ENCODE data around the gene PKP2. TPM values are rescaled to one million over a fixed set of nuclear protein-coding genes. Genes with fewer than 3 reads are reported as not detected.

The PKP2 gene
- total and polyA plus RNA-seq, 2 of the 8 experiments (the other 6 are each of a cell fraction or from before 2014, with no cell fraction given) = 9.6 to 44.8 TPM

DNA sequence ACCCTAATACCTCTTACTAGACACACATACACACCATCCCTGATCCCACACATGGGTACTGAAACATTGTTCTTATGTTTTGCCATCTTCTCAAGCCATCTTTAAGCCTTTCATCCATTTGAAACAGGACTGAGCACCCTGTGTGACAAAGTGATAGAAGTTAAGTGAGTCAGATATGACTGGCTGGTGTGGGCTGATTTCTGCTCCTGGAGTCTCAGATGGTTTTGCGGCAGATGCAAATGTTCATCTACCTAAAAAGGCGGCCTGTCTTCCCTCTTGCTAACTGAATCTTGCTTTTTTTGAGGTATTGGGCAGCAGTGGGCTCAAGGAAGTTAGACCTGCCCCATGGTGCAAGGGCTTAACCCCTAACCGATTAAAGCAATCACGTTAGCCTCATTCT is 30.4 kb upstream of the PKP2 start:
- no peak overlapping the region for H4K91ac ChIP-seq (replicated peaks; ENCODE audit: insufficient read length, low read length)
- no peak overlapping the region for H2BK5ac ChIP-seq (ENCODE audit: low read depth, low read length)
- H2BK20ac ChIP-seq (ENCODE audit: low read length) = no peak overlapping the region
- FAIRE-seq (no peak), DNase-seq (ENCODE audit: low read depth in 1 of 2, low spot score in 2 of 2) (no peak)
- no peaks in the 10 kb centered on the region for H3K27me3 ChIP-seq (replicated peaks in 1 of 4; ENCODE audit: control insufficient read depth in 3 of 4, extremely low read depth in 1 of 4, insufficient read depth in 3 of 4, low read length in 3 of 4)
- H3K23ac ChIP-seq (ENCODE audit: insufficient read length) = no peak overlapping the region
- H3K79me2 ChIP-seq (ENCODE audit: control insufficient read depth in 1 of 2, insufficient read depth in 2 of 2, low read length in 2 of 2) = no peaks in the 10 kb centered on the region
- H3K4me2 ChIP-seq (ENCODE audit: insufficient read depth in 1 of 2, low read depth in 2 of 2, low read length in 2 of 2) = no peak overlapping the region
- H3K23me2 ChIP-seq (ENCODE audit: low read depth, low read length) = no peaks in the 10 kb centered on the region
- H4K8ac ChIP-seq (ENCODE audit: extremely low read depth, insufficient read depth, low read length) = no peak overlapping the region
- POLR2A ChIA-PET (ENCODE audit: partially characterized antibody) = interaction anchor here (1.0 kb wide), 1 partner anchor 171 kb away, joined by 4 read pairs; the partner anchor contains the start of gene YARS2
- H3K18ac ChIP-seq (ENCODE audit: extremely low read depth, low read length) = no peak overlapping the region
- no peak overlapping the region for H3K9ac ChIP-seq (replicated peaks in 1 of 4; ENCODE audit: extremely low read depth in 1 of 4, low read depth in 3 of 4, low read length in 3 of 4)
- no peak overlapping the region for H2AFZ ChIP-seq (ENCODE audit: low read length)
- TF ChIP-seq TAF7 (optimal IDR thresholded peaks at IDR 0.05; ENCODE audit: borderline replicate concordance, low read depth, low read length) = no peak
- TF ChIP-seq CREB1 (IDR thresholded peaks at IDR 0.05) = no peak
- no peak for TF ChIP-seq SRF (IDR thresholded peaks at IDR 0.05; ENCODE audit: low read depth, low read length)
- no peak for TF ChIP-seq BACH1 (IDR thresholded peaks at IDR 0.05; ENCODE audit: low read length)
- no peak for TF ChIP-seq CEBPB (IDR thresholded peaks at IDR 0.05; ENCODE audit: low read depth, low read length)
- TF ChIP-seq SUZ12 (IDR thresholded peaks at IDR 0.05; ENCODE audit: low read length) = no peak
- no peak for TF ChIP-seq JUN (IDR thresholded peaks at IDR 0.05; ENCODE audit: low read depth, low read length)
- TF ChIP-seq, protein P1, sequence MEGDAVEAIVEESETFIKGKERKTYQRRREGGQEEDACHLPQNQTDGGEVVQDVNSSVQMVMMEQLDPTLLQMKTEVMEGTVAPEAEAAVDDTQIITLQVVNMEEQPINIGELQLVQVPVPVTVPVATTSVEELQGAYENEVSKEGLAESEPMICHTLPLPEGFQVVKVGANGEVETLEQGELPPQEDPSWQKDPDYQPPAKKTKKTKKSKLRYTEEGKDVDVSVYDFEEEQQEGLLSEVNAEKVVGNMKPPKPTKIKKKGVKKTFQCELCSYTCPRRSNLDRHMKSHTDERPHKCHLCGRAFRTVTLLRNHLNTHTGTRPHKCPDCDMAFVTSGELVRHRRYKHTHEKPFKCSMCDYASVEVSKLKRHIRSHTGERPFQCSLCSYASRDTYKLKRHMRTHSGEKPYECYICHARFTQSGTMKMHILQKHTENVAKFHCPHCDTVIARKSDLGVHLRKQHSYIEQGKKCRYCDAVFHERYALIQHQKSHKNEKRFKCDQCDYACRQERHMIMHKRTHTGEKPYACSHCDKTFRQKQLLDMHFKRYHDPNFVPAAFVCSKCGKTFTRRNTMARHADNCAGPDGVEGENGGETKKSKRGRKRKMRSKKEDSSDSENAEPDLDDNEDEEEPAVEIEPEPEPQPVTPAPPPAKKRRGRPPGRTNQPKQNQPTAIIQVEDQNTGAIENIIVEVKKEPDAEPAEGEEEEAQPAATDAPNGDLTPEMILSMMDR (IDR thresholded peaks at IDR 0.05; ENCODE audit: control extremely low read depth in 1 of 3, insufficient read depth in 1 of 3, low read depth in 1 of 3, low read length in 3 of 3) = no peak
- H2BK120ac ChIP-seq (replicated peaks; ENCODE audit: low read depth, low read length) = no peak overlapping the region
- WGBS, 2 experiments (ENCODE audit: extremely low coverage in 1 of 2, insufficient coverage in 1 of 2, insufficient read length in 1 of 2, insufficient replicate concordance in 2 of 2, low coverage in 1 of 2, low lambda C conversion rate in 2 of 2, missing lambda C conversion rate in 1 of 2) = 100% methylated on average over 4 of the region's 4 CpGs; no CpG with 5 or more reads in 1 of the 2 experiments
- no peaks in the 10 kb centered on the region for H4K20me1 ChIP-seq (replicated peaks in 1 of 2; ENCODE audit: control insufficient read depth in 1 of 2, insufficient read depth in 2 of 2, low read length in 2 of 2)
- H3K4me3 ChIP-seq (ENCODE audit: extremely low read depth in 1 of 4, insufficient read depth in 2 of 4, low read depth in 3 of 4, low read length in 4 of 4) = no peak overlapping the region
- H3K56ac ChIP-seq (replicated peaks; ENCODE audit: insufficient read length, low read depth, low read length) = no peak overlapping the region
- H2AK5ac ChIP-seq (ENCODE audit: low read depth, low read length) = no peak overlapping the region
- H3K9me3 ChIP-seq (ENCODE audit: insufficient read depth in 2 of 2, low read depth in 1 of 2, low read length in 1 of 2) = no peaks in the 10 kb centered on the region
- H3K27ac ChIP-seq (ENCODE audit: low read depth, low read length) = no peak overlapping the region
- H4K5ac ChIP-seq (ENCODE audit: insufficient read length, low read depth, low read length) = no peak overlapping the region
- H3K36me3 ChIP-seq (ENCODE audit: control insufficient read depth in 2 of 4, insufficient read depth in 4 of 4, low read length in 3 of 4) = no peaks in the 10 kb centered on the region
- no peak overlapping the region for H2BK12ac ChIP-seq (ENCODE audit: low read depth, low read length)
- H3K79me1 ChIP-seq (ENCODE audit: low read depth, low read length) = no peaks in the 10 kb centered on the region
- no peak overlapping the region for H3K14ac ChIP-seq (ENCODE audit: insufficient read length)
- H2BK15ac ChIP-seq (ENCODE audit: low read length) = no peak overlapping the region
- CTCF ChIA-PET (ENCODE audit: partially characterized antibody) = interaction anchor here (1.2 kb wide), 1 partner anchor 167 kb away, joined by 3 read pairs; no protein-coding TSS in a partner anchor
- no peaks in the 10 kb centered on the region for H3K4me1 ChIP-seq (replicated peaks in 1 of 4; ENCODE audit: control insufficient read depth in 3 of 4, insufficient read depth in 4 of 4, low read length in 3 of 4)
- no peak overlapping the region for H3K4ac ChIP-seq (replicated peaks; ENCODE audit: insufficient read length, low read depth, low read length)
